A549 (cell line): ENCODE data around the gene PPAN.

Experiments
- BHLHE40 ChIP-seq: IDR thresholded peaks from 2 replicates; pipeline ENCODE4 v1.6.1; 2012; ENCODE audit warnings: low read depth, low read length, inconsistent platforms
- CHD4 ChIP-seq: fragments of 200-600 bp; sonication (generic); IDR thresholded peaks from 2 replicates; pipeline ENCODE4 v1.6.1; 2016; ENCODE audit warnings: antibody characterized with exemption, mild to moderate bottlenecking, borderline replicate concordance
- CTCF ChIP-seq: fragments of >200 bp; sonication (Bioruptor Twin); formaldehyde crosslinking; IDR thresholded peaks from 3 replicates; pipeline ENCODE4 v1.5.1; 2016
- JUN ChIP-seq, 2 experiments: fragments of >200 bp; sonication (Bioruptor Twin); formaldehyde crosslinking; IDR thresholded peaks; 2 replicates in 1 of 2; 3 replicates in 1 of 2; pipeline ENCODE4 v1.6.1; 2016 to 2017
- JUNB ChIP-seq: fragments of >200 bp; sonication (Bioruptor Twin); formaldehyde crosslinking; IDR thresholded peaks from 2 replicates; pipeline ENCODE4 v1.6.1; 2016
- KDM5A ChIP-seq: fragments of 200-600 bp; sonication (generic); IDR thresholded peaks from 2 replicates; pipeline ENCODE4 v1.6.1; 2016; ENCODE audit warnings: antibody characterized with exemption, mild to moderate bottlenecking
- NR3C1 ChIP-seq: fragments of >200 bp; sonication (Bioruptor Twin); formaldehyde crosslinking; IDR thresholded peaks from 3 replicates; pipeline ENCODE4 v1.6.1; 2017
- PBX3 ChIP-seq: IDR thresholded peaks from 2 replicates; pipeline ENCODE4 v1.6.1; 2012
- POLR2A ChIP-seq: IDR thresholded peaks from 2 replicates; pipeline ENCODE4 v1.6.1; 2012; ENCODE audit warnings: mild to moderate bottlenecking, low read length
- ZFP36 ChIP-seq: fragments of 450-650 bp; IDR thresholded peaks from 2 replicates; pipeline ENCODE4 v1.6.1; 2014; ENCODE audit warnings: borderline replicate concordance; ENCODE audit not compliant: partially characterized antibody
- TF ChIP-seq, protein P1 (sequence below): IDR thresholded peaks from 2 replicates; pipeline ENCODE4 v1.6.1; 2012; ENCODE audit warnings: low read depth, borderline replicate concordance
- TF ChIP-seq, protein P2 (sequence below): fragments of 200-600 bp; sonication (generic); IDR thresholded peaks from 2 replicates; pipeline ENCODE4 v1.6.1; 2016; ENCODE audit warnings: antibody characterized with exemption, mild to moderate bottlenecking, moderate library complexity

DNA sequence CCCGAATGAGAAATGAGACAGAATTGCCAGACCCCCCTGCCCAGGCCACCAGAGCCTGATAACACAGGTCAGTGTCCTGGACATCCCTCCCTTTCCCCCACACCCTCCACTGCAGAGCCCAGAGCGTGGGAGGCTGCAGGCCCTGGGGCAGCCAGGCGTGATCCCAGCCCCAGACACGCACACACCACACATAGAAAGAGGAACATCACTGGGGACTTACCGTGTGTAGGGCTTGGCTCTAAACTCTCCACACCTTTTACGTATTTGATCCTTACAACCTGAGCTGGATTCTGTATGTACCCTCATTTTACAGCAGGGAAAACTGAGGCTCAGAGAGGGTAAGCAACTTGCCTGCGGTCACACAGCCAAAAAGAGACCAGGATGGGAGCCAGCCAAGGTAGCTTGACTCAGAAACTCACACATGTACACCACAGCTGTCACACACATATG is 3.4 kb upstream of the PPAN start:
- TF ChIP-seq ZFP36 (peak; percentile 30), CHD4 (no peak), CTCF (no peak), JUN (IDR thresholded peaks at IDR 0.05) (no peak), POLR2A (no peak), PBX3 (no peak), BHLHE40 (no peak), KDM5A (no peak), NR3C1 (no peak), JUNB (no peak)
- TF ChIP-seq, protein P1, sequence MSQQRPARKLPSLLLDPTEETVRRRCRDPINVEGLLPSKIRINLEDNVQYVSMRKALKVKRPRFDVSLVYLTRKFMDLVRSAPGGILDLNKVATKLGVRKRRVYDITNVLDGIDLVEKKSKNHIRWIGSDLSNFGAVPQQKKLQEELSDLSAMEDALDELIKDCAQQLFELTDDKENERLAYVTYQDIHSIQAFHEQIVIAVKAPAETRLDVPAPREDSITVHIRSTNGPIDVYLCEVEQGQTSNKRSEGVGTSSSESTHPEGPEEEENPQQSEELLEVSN: no peak
- TF ChIP-seq, protein P2, sequence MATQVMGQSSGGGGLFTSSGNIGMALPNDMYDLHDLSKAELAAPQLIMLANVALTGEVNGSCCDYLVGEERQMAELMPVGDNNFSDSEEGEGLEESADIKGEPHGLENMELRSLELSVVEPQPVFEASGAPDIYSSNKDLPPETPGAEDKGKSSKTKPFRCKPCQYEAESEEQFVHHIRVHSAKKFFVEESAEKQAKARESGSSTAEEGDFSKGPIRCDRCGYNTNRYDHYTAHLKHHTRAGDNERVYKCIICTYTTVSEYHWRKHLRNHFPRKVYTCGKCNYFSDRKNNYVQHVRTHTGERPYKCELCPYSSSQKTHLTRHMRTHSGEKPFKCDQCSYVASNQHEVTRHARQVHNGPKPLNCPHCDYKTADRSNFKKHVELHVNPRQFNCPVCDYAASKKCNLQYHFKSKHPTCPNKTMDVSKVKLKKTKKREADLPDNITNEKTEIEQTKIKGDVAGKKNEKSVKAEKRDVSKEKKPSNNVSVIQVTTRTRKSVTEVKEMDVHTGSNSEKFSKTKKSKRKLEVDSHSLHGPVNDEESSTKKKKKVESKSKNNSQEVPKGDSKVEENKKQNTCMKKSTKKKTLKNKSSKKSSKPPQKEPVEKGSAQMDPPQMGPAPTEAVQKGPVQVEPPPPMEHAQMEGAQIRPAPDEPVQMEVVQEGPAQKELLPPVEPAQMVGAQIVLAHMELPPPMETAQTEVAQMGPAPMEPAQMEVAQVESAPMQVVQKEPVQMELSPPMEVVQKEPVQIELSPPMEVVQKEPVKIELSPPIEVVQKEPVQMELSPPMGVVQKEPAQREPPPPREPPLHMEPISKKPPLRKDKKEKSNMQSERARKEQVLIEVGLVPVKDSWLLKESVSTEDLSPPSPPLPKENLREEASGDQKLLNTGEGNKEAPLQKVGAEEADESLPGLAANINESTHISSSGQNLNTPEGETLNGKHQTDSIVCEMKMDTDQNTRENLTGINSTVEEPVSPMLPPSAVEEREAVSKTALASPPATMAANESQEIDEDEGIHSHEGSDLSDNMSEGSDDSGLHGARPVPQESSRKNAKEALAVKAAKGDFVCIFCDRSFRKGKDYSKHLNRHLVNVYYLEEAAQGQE: no peak
